GM08714 (cell line): ENCODE measurements around the gene TTLL5.

Experiments used
- H3K4me3 ChIP-seq: fragments of 200-500 bp; sonication (Bioruptor generic); 2 replicates; pipeline ENCODE4 v1.5.1; 2014; ENCODE audit warnings: mild to moderate bottlenecking, low read length, inconsistent platforms
- ZNF274 ChIP-seq: IDR thresholded peaks from 2 replicates; pipeline ENCODE4 v1.6.1; 2012; ENCODE audit warnings: mild to moderate bottlenecking, low read depth, low read length

TTLL5 gene

DNA sequence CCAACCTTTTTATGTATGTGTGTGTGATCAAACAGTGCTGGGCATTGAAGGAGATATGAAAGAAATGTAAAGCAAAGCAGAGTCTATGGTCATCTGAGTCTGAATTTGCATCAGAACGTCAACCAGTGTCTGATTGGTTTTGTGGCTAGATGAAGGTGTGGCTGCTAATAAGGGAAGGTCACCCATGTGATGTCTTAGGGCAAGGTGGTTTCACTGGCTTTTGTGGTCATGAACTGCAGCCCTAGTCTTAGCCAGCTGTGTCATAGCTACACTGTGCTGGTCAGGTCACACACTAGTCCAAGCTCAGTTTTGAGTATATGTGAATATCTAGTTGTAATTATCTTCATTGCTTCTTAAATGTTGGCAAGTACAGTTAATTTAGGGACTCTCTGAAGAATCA lies 214.9 kb downstream of the TTLL5 start:
- TF ChIP-seq ZNF274 = no peak

DNA sequence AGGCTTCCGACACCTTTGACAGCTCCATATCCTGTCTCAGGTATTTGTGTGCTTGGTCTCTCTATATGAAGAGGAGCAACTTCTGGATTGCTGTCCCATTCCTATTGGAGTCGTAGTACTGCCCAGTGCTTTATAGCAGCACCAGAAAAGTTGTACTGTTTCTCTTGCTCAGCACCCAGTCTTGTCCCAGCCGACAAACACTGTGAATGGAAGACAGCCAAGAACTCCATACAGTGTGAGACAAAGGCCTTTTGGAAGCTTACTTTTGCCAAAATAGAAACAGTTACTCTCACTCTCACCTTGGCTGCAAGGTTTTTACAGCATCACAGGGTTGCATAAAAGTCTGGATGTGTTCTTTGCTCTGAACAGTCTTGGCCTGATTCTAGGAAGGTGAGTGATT lies 215.5 kb downstream of the TTLL5 start:
- H3K4me3 ChIP-seq = no peak overlapping the region
- no peak for TF ChIP-seq ZNF274

More for the DNA sequence above, 214.9 kb downstream of the TTLL5 start:
- no peak overlapping the region for H3K4me3 ChIP-seq

DNA sequence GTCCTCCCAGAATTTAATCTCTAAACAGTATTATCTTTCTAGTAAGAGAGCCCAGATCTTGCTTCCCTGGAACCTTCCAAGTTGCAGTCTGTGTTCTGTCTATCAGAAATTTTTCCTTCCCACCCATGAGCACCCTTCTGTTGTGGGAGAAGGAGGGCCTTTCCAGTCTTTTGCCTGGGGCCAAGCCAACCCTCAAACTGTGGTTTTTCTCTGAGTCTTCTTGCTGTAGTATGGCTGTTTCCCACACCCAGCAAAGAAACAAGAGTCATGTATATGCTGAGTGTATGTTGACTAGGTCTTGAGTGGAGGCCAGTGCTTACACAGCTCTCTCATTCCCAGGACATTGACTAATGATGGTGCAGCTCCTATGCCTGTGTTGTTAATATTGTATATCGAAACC lies 216.2 kb downstream of the TTLL5 start:
- TF ChIP-seq ZNF274 = no peak
- no peak overlapping the region for H3K4me3 ChIP-seq

DNA sequence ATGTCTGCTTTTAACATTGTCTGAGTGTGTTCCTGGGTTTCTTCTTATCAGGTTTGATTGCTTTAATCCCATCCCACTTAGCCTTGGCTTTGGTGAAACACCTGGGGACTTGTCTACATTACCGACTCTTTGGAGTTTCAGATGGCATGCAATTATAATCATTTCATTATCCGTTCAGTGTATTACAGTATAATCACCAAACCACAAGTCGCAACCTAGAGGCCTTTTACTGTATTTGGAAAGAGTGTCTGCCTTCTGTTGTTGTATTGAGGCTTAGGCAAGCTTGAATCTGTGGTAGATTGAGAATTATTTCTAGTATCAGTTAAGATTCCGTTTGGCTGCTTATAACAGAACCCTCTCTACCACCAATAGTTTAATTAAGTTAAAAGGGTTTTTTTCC lies 216.8 kb downstream of the TTLL5 start:
- no peak overlapping the region for H3K4me3 ChIP-seq
- TF ChIP-seq ZNF274 = no peak

DNA sequence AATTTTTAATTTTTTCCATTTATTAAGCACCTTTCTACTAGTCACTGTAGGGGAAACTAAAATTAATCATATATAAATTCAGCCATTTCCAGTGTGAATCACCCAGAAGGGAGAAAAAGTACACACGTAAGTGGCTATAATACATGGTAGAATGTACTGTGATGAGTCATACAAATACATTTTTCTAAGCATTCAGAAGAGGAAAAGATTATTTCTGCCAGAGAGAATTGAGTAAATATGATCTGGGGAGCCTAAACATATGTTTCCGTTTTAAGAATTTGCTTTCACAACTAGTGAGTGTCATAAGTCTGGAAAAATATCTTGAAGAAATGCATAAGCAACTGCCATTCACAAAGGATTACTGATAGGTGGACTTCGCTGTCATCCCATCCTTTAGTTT lies 218.0 kb downstream of the TTLL5 start:
- no peak for TF ChIP-seq ZNF274
- H3K4me3 ChIP-seq = no peak overlapping the region

DNA sequence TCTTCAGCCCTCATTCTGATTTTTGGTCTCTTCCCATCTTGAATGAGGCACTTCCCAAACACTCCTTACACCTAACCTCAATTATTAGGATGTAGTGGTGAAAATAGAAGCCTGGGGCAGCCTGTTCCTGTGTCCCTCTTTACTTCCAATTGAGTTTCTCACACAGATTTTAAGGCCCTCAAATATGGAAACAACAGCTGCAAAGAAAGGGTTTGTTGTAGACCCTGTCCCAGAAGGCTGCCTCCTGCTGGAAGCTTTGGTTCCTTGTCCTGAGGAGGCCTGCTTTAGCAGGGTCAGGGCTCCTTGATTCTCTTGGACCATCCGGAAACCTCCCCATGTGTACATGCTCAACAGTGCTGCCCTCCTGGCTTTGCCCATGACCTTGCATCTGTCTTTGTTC lies 219.5 kb downstream of the TTLL5 start:
- no peak overlapping the region for H3K4me3 ChIP-seq
- TF ChIP-seq ZNF274 = no peak

DNA sequence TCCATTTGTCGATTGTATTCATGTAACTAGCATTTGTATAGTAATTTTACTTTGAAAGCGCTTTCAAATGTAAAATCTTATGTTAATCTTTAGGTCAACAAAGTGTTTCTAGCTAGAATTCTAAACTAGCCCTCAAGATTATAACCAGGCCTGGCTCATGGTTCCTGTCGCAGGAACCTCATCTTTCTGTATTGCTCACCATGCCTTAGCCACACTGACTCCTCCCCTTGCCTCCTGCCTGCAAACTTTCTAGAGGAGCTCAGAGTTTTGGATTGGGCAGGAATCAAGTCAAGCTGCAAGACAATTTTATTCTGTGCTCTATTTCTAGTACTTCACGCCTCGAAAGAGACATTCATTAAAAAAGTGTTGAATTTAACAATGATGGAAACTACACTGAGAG lies 220.9 kb downstream of the TTLL5 start:
- TF ChIP-seq ZNF274 = no peak
- H3K4me3 ChIP-seq = no peak overlapping the region

DNA sequence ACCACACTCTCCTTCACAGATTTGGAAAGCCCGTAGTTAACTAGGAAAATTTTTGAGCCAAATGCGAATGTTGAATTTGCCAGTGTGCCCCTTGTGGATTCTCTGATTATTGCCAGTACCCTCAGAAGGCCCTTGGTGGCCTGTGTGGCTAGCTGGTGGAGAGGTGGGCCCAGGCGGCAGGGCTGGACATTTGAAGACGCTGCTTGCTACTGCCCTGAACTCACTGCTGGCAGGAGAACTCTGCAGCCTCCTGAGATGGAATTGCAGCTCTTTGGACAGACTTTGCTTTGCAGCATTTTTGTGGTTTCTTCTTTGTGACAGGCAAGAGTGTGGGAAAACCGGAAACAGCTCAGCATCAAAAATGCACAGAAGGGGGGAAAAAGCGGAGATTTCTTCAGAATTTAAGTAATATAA lies 223.2 kb downstream of the TTLL5 start:
- H3K4me3 ChIP-seq = no peak overlapping the region
- no peak for TF ChIP-seq ZNF274

DNA sequence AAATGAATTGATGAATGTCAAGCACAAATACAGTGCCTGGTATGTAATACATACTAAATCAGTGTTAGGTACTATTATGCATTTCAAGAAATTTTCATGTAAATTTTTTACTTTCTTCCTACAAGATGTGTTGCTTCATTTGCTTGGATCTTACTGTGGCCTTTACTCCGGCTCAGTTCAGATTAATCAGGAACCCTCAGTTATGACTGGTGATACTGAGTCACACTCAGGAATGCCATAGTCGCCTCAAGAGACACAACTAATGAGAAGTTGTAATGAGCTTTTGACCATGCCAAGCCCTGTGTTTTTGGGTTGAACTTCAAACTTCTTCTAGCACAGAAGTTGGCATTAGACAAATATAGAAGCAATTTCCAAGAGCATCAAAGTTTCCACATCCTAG lies 224.8 kb downstream of the TTLL5 start:
- H3K4me3 ChIP-seq = no peak overlapping the region
- no peak for TF ChIP-seq ZNF274

DNA sequence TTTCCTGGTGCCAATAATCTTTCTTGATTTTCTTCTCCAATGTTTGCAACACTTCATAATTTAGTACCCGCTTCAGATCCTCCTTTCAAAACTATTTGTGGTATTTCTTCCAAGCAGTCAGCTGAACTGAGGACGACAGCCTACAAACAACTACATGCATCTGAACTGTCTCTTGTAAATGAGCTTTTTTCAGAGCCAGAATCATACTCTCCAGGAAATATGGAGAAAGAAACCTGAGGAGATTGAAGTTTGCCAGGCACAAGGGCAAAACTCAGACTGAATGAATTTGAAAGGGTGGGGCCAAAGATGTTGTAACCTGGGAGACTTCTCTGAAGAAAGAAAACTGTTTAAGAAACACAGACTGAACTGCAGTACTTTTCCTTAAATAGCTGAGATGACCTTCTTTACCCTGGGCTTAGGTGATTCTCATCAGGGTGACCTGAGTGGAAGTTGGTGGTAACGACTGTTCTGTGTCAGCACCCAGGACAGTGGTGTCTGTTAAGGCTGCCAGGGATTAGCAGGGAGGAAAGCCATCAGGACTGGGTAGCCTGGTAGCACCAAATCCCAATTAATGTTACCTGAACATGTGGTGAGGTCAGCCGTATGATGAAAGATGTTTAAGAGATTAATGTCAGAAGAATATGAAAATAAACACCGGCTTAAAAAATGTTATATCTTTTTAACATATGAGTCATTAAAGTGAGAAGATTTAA lies 225.7 kb downstream of the TTLL5 start:
- TF ChIP-seq ZNF274 = no peak
- no peak overlapping the region for H3K4me3 ChIP-seq

DNA sequence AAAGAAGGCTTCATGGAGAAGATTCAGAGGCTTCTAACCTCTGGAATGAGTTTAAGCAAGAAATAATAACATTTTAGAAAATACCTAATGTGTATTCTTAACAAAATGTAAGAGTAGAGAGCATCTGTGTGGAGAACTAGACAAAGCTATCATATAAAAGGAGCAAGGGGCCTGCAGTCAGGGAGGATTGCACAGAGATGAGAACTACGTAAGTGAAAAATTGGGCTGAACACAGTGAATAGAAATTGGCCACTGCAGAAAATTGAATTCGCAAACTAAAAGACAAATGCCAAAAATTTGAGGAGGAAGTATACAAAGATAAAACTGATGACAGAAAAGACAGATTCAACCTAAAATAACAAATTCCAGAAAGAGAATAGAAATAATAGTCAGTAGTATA lies 227.9 kb downstream of the TTLL5 start:
- TF ChIP-seq ZNF274 = no peak
- H3K4me3 ChIP-seq = no peak overlapping the region

DNA sequence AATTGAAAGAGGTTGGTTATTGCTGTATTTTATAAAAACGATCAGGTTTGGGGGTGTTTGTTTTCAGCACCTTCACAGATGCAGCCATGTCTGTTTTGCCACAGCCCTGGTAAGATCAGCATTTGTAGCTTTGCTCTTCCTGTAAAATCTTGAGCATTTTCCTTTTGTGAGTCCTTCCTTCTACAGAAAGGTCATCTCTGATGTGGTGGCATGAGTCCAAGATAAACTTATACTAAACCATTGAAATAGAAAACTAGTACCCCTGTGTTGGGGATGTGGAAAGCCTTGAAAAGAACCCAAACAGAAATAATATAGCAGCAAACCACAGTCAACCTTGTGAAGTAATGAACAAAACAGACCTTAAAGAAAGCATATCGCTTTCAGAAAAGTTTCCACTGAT lies 235.3 kb downstream of the TTLL5 start:
- no peak for TF ChIP-seq ZNF274
- no peak overlapping the region for H3K4me3 ChIP-seq

DNA sequence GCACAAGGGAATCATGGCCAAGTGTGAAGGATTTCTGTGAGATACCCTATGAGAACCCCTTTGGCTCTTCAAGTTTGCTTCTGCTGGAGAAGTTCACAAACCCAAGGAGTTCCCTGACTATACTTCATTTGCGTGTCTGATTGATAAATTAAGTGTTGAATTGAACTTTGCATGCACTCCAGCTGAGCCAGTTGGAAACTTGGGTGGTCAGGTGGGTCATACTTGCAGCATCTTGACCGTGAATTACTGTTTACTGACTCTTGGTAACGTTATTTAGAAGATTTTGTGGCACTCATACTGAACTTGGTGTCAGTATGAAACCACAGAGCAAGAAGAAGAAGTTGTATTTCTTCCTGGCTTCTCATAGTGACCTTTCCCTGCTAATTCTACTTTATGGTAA lies 243.3 kb downstream of the TTLL5 start:
- H3K4me3 ChIP-seq = no peak overlapping the region
- TF ChIP-seq ZNF274 = no peak

DNA sequence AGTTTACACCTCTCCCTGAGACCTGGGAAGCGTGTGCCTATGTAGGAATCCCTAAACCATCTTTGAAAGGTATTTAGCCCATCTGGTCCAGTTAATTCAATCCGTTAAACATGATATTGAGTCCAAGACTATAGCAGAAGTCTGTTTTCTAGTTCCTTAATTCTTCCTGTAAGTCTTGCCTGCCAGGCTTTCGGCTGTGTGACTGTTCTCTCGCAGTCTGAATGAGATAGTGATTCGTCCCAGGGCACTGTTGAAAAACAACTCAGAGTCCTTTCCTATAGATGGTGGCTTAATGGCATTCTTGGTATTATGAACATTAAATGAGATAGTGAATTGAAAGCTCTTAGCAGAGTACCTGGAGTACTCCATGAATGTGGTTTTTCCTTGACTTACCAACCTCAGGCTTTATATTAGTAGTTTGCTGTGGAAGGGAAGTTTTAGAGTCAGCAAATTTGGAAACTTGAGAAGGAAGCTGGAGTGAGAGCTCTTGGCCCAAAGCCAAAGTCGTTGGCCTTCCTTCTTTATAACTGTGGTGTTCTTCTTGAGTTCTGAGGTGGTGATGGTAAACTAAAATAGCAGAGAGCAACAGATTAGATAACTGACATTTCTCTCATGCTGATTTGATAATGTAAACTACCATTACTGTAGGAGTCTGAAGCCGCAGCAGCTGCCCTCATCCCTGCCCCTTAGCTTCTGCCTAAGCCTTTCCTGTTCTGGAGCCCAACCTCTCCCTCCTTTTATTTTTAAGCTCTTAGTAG lies 244.3 kb downstream of the TTLL5 start:
- H3K4me3 ChIP-seq = no peak overlapping the region
- TF ChIP-seq ZNF274 = no peak

DNA sequence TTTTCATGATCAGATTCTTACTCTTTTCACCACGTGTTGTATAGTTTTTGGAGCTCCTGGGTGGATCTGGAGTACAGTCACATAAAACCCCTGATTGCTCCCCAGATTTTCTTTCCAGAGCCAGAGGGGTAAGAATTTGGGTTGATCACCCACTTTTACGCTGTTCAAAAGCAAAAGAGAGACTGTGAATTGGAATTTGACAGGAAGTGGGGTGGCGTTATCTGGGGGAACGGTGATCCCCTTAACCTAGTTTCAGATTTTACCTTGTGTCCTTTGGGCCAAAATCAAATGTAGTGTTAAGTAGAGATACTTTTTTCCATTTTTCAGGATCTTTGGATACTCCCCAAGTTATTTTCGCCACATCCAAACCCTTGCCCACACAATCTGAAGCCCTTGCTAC lies 245.2 kb downstream of the TTLL5 start:
- no peak for TF ChIP-seq ZNF274
- H3K4me3 ChIP-seq = no peak overlapping the region

DNA sequence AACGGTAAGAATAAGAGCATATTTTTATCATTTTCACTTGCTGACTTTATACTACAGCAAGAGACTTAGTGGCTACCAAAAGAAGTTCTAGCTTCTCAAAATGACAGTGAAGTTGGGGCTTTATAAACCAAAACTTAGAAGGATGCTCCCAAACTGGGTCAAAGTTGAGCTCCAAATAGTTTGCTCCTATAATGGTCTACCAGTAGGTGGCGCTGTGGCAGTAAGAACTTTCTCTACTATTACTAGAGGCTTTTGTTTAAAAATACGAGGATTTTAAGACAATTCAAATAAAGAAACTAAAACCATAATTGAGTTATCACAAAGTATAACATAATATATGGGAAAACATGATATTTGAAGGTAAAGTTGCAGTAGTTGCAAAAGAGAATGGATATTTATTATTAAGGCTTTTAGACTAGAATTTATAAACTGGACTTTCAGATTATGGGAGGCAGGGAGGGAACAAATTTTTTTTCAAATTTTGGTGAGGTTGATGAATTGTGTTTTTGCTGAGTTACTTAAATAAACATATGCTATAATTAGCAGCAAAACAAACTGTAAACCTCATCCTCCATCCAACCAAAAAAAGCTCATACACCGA lies 245.7 kb downstream of the TTLL5 start:
- H3K4me3 ChIP-seq = no peak overlapping the region
- no peak for TF ChIP-seq ZNF274
